ENCODE measurements around the gene C2orf80. TPM values are rescaled to one million over a fixed set of nuclear protein-coding genes. Genes with fewer than 3 reads are reported as not detected.

The C2orf80 gene
- total RNA-seq, 2 experiments from 2014 or later = not detected

DNA sequence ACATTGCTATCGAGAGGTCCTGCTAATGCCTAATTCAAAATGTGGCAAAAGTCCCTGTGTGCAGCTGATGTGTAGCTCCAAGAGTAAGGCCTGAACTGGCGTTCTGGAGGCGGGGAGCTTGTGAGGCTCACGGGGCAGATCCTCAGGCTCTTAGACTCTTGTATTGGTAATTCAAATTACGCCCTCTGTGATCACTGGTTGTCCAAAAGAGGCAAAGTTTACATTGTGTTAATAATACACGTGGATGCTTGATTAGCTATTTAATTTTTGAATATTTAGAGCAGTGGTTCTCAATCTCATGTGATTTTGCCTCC is 14.0 kb downstream of the C2orf80 start:
- no peaks in the 10 kb centered on the region for H3K9me3 ChIP-seq (ENCODE audit: control insufficient read depth in 1 of 2, insufficient read depth in 1 of 2, low read length in 2 of 2)
- Mint-ChIP-seq H3K9me3 (no peaks in the 10 kb centered on the region), H3K27me3 (peaks cover 12% of the 10 kb centered on the region), H3K4me1 (ENCODE audit: low read depth) (peaks cover 5% of the 10 kb centered on the region), H3K4me3 (no peak overlapping the region), H3K27ac (no peak overlapping the region), H3K36me3 (ENCODE audit: low read depth) (no peaks in the 10 kb centered on the region)
- intact Hi-C loops (cut with DNase I, micrococcal nuclease) = loop anchor here (5.0 to 10.0 kb wide), 2 partner anchors 92 to 159 kb away; partner anchors contain the start of gene PIKFYVE (in 1 of the 2)
- ChIA-PET CTCF (interaction anchor here (0.7 to 1.5 kb wide), 2 partner anchors 11 to 40 kb away, joined by 3 read pairs; no protein-coding TSS in a partner anchor), POLR2A (interaction anchor here (0.6 kb wide), 1 partner anchor 16 kb away, joined by 5 read pairs; no protein-coding TSS in a partner anchor)
- H3K36me3 ChIP-seq (ENCODE audit: insufficient read depth, low read length) = no peaks in the 10 kb centered on the region
- TF ChIP-seq, protein P1, sequence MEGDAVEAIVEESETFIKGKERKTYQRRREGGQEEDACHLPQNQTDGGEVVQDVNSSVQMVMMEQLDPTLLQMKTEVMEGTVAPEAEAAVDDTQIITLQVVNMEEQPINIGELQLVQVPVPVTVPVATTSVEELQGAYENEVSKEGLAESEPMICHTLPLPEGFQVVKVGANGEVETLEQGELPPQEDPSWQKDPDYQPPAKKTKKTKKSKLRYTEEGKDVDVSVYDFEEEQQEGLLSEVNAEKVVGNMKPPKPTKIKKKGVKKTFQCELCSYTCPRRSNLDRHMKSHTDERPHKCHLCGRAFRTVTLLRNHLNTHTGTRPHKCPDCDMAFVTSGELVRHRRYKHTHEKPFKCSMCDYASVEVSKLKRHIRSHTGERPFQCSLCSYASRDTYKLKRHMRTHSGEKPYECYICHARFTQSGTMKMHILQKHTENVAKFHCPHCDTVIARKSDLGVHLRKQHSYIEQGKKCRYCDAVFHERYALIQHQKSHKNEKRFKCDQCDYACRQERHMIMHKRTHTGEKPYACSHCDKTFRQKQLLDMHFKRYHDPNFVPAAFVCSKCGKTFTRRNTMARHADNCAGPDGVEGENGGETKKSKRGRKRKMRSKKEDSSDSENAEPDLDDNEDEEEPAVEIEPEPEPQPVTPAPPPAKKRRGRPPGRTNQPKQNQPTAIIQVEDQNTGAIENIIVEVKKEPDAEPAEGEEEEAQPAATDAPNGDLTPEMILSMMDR (IDR thresholded peaks at IDR 0.05) = no peak
- no peak overlapping the region for H3K4me3 ChIP-seq (ENCODE audit: low read length)
- no peaks in the 10 kb centered on the region for H3K4me1 ChIP-seq (ENCODE audit: insufficient read depth, low read length)
- ATAC-seq (ENCODE audit: poor library complexity) (no peak), DNase-seq (no peak)
- peaks cover 0 to 10% of the 10 kb centered on the region in 2 experiments for H3K27me3 ChIP-seq (ENCODE audit: control insufficient read depth in 1 of 2, insufficient read depth in 2 of 2, low read length in 2 of 2)
- H3K27ac ChIP-seq (ENCODE audit: low read depth in 1 of 2, low read length in 2 of 2) = no peak overlapping the region

DNA sequence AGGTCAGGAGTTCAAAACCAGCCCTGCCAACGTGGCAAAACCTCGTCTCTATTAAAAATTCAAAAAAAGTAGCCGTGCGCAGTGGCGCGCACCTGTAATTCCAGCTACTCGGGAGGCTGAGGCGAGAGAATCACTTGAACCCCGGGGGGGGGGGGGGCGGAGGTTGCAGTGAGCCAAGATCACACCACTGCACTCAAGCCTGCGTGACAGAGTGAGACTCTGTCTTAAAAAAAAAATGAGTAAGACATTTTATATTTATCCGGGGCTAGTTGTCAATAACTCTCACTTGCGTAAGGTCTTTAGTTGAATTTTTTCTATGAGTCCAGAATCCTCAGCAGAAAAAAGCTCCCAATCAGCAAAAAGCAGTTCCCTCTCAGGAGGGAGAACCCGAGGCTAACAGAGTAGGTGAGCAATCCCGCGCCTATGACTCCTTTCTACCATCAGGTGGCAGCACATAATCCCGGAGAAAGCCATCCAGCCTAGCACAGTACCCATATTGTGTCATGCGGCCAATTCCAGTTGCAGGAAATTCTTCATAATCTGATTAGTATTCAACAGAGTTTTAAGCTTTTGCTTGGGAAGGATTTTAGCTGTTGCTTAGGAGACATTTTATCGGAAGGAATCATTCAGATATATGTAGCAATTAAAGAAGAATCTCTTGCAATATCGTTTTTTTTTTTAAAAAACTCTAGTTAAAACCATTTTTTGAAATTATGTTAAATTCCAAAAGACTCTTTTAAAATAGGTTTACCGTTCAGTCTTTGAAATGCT is 14.6 kb downstream of the C2orf80 start:
- Mint-ChIP-seq H3K27me3 (peaks cover 12% of the 10 kb centered on the region), H3K9me3 (no peaks in the 10 kb centered on the region), H3K4me1 (ENCODE audit: low read depth) (peaks cover 5% of the 10 kb centered on the region), H3K4me3 (no peak overlapping the region), H3K27ac (no peak overlapping the region), H3K36me3 (ENCODE audit: low read depth) (no peaks in the 10 kb centered on the region)
- peak; percentile 99 for ATAC-seq (ENCODE audit: poor library complexity)
- Histone ChIP-seq H3K4me3 (ENCODE audit: low read length) (no peak overlapping the region), H3K27me3 (ENCODE audit: control insufficient read depth in 1 of 2, insufficient read depth in 2 of 2, low read length in 2 of 2) (peaks cover 0 to 15% of the 10 kb centered on the region in 2 experiments), H3K36me3 (ENCODE audit: insufficient read depth, low read length) (no peaks in the 10 kb centered on the region), H3K4me1 (ENCODE audit: insufficient read depth, low read length) (no peaks in the 10 kb centered on the region), H3K27ac (ENCODE audit: low read depth in 1 of 2, low read length in 2 of 2) (no peak overlapping the region), H3K9me3 (ENCODE audit: control insufficient read depth in 1 of 2, insufficient read depth in 1 of 2, low read length in 2 of 2) (no peaks in the 10 kb centered on the region)
- peak; percentile 27 to 75 (median 46) for DNase-seq
- ChIA-PET POLR2A (interaction anchor here (0.6 kb wide), 1 partner anchor 16 kb away, joined by 5 read pairs; no protein-coding TSS in a partner anchor), CTCF (interaction anchor here (0.7 to 1.5 kb wide), 3 partner anchors 10 to 964 kb away, joined by 3 to 4 read pairs (median 3); no protein-coding TSS in a partner anchor)
- TF ChIP-seq, protein P1 (IDR thresholded peaks at IDR 0.05) = peak; percentile 86
- intact Hi-C loops (cut with DNase I, micrococcal nuclease) = loop anchor here (5.0 to 10.0 kb wide), 2 partner anchors 92 to 160 kb away; partner anchors contain the start of gene PIKFYVE (in 1 of the 2)

DNA sequence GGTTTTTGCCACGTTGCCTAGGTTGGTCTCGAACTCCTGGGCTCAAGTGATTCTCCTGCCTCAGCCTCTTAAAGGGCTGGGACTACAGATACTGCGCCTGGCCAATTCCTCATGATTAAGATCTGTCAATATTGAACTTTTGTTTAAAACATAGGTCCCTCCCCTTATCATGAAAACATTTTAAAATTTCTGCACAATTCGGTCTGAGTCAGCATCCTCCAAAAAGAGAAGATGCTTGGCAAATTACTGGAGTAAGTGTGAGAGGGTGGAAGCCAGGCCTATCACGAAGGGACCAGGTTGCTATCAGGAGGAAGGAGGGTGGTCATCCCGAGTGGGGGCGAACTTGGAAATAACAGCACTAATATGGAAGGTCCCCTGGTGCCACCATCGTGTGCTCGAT is 15.7 kb downstream of the C2orf80 start:
- no peak for DNase-seq
- Histone ChIP-seq H3K36me3 (ENCODE audit: insufficient read depth, low read length) (no peaks in the 10 kb centered on the region), H3K9me3 (ENCODE audit: control insufficient read depth in 1 of 2, insufficient read depth in 1 of 2, low read length in 2 of 2) (no peaks in the 10 kb centered on the region), H3K27me3 (ENCODE audit: control insufficient read depth in 1 of 2, insufficient read depth in 2 of 2, low read length in 2 of 2) (peaks cover 0 to 17% of the 10 kb centered on the region in 2 experiments), H3K4me3 (ENCODE audit: low read length) (no peak overlapping the region), H3K27ac (ENCODE audit: low read depth in 1 of 2, low read length in 2 of 2) (no peak overlapping the region), H3K4me1 (ENCODE audit: insufficient read depth, low read length) (no peaks in the 10 kb centered on the region)
- Mint-ChIP-seq H3K27ac (no peak overlapping the region), H3K9me3 (no peaks in the 10 kb centered on the region), H3K4me1 (ENCODE audit: low read depth) (peaks cover 5% of the 10 kb centered on the region), H3K4me3 (no peak overlapping the region), H3K27me3 (peaks cover 12% of the 10 kb centered on the region), H3K36me3 (ENCODE audit: low read depth) (no peaks in the 10 kb centered on the region)
- CTCF ChIA-PET = no interaction called here
- ATAC-seq (ENCODE audit: poor library complexity) = no peak
- TF ChIP-seq, protein P1 (IDR thresholded peaks at IDR 0.05) = no peak
- intact Hi-C loops (cut with DNase I, micrococcal nuclease) = loop anchor here in 1 of 2 experiments (5.0 to 10.0 kb wide), 2 partner anchors 78 to 161 kb away; no protein-coding TSS in a partner anchor
- POLR2A ChIA-PET = no interaction called here

Measured in CD4-positive, alpha-beta T cell (primary cell).